HG03571 (cell line): ENCODE measurements around the gene MBNL1.

Experiments used
- ATAC-seq: cut with Tn5 transposase; IDR thresholded peaks from one replicate; pipeline ENCODE4 v1.9.1; 2021; ENCODE audit not compliant: unreplicated experiment

MBNL1 gene

DNA sequence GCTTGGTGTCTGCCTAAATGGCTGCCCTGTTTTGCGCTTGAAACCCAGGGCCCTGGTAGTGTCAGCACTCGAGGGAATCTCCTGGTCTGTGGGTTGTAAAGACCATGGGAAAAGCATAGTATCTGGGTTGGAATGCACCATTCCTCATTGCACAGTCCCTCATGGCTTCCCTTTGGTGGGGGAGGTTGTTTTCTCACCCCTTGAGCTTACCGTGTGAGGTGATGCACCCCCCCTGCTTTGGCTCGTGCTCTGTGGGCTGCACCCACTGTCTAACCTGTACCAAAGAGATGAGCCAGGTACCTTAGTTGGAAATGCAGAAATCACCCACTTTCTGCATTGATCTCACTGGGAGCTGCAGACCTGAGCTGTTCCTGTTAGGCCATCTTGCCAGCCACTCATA, 104.7 kb downstream of the MBNL1 start:
- ATAC-seq, result no peak

DNA sequence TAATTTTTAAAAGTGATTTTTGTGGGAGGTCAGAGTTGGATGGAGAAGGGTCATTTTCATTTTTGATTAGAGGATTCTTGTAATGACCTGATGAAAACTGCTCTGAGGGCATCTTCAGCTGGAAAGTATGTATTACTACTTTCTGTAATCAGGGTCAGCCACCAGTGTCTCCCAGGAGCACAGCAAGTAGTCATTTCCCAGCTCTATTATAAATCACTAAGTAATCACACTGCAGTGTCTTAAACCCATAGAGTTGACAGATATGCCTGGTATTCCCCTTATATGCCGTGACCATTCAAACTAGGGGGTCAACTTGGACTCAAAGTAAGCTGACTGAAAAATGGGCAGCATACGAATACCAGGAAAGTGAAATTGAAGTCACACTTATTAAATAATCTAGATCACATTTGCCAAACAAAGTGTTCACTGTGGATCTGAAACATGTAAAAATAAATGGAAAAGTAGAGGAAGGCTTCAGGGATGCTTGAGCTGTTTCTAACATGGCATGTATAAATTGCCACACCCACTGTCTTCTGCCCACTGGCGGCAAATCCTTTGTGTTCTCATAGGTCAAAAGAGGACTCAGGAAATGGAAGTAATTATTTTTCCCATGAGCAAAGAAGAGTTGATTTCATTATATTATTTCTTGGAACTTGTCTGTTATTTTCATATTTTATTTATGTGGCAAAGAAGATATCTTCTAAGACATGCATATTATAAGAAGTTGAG, 105.7 kb downstream of the MBNL1 start:
- peak; percentile 42 for ATAC-seq

DNA sequence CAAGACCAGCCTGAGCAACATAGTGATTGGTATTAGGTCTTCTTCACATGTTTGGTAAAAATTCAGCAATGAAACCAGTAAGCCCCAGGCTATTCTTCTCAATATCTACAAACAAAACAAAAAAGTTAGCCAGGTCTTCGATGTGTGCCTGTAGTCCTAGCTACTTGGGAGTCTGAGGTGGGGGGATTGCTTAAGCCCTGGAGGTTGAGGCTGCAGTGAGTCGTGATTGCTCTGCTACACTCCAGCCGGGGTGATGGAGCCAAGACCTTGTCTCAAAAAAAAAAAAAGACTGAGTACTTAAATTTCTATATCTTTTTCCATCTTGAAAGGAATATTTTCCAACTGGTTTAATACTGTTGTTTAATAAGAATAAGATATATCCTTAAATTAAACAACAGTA, 106.8 kb downstream of the MBNL1 start:
- no peak for ATAC-seq

DNA sequence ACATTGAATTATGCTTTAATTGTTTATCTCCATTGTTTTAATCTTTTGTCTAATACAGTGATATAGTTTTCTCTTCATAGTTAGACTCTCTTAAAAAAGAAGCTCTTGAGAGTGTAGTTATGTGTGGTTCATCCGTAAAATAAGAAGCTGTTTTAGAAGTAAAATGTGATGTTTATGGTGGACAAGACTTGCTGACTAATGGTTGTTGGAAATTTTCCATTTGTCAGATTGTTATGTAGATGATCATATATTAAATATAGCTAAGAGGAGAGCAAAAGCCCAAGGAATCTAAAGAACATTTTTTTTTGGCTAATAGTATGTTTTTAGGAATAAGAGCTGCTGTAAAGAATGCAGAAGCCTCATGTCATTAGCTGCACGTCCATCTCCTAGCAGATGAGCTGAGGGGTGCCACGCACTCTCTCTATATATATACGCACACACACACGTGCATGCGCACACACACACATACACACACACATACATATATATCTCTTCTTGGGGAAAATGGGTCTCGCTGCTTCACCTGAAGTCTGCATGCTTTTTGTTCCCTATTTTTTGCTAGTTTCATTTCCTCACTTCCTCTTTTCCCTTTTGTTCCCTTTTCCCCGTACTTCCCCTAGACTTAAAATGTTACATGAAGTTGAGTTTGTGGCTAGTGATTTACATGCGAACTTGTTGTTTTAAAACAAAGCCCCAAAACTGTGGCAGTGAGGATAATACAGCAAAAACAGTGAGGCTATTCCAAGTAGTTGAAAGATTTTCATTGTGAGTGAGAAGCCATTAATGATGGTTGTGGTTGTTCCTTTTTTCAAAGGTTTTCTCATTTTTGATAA, 107.8 kb downstream of the MBNL1 start:
- peak; percentile 53 for ATAC-seq

DNA sequence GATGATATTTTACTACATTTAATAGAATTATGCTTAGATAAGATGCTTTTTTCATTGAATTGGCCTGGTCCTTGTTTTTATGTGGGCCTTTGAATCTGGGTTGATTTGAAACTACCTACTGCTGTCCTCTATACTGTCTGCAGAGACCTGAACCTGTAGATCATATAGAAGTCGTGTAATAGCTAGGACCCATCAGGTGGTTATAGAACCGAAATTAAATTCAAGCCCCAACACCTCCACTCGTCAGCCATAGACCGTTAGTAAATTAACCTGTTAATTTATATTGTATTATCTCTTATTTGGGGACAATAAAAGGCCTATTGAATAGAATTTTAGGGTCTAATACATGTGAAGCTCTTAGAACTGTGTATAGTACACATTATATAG, 108.4 kb downstream of the MBNL1 start:
- no peak for ATAC-seq

DNA sequence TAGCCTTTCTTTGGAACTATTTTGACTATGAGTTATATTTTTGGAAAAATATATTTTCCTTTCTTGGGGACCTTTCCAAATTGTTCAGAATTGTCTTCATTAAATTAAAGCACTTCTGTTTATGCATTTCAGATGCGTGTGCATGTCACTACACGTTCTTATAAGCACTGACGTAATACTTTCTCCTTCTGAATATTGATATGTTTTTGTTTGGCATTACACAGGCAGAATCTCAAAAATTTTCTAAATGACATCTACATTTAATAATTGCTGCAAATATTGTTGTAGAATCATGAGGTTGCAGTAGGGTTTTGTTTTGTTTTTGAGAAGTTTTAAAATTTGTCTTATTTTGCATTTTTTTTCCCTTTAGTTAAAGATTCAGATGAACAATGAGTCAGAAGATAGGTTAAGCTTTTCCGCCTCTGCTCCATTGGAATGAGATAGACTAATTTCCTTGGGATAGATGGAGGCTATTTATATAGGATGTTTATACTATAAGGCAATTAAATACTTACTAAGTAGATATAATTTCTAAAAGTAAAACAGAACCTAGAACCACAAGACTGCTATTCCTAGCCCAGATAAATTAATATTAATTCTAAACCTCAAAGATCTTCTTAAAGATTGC, 110.8 kb downstream of the MBNL1 start:
- no peak for ATAC-seq

DNA sequence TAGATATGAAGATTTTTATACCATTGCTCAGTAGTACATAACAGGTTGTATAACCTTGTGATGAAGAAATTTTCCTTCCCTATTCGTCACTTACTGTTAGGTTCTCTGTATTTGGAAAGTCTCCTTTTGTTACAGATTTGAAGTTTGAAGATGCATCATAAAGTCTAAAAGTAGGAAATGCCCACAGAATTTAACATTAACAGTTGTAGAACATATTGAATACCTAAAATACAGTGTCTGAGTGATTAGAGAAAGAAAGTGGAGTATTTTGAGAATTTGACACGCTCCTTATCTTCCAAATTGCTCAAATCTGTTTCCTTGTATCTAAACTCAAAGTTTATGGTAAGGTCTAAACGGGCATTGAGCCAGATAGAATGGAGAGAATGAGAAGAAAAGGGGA, 111.3 kb downstream of the MBNL1 start:
- ATAC-seq, result no peak

DNA sequence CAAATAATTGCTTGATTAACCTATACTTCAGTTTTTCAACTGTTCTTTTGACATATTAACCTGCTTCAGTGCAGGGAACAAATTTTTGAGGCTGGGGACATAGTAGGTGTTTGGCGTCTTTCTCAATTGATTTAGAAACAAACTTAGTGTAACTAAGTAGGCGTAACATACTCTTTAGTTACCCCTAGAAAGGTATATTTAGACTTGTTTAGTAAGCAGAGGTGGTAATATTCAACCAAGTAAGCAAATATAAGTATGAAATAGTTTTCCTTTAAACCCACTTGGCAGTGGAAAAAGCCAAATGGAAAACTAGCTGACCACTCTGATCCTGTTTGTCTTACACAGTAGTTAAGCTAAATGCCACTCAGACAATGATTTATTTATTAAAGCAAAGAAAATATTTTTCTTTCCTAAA, 113.2 kb downstream of the MBNL1 start:
- no peak for ATAC-seq

DNA sequence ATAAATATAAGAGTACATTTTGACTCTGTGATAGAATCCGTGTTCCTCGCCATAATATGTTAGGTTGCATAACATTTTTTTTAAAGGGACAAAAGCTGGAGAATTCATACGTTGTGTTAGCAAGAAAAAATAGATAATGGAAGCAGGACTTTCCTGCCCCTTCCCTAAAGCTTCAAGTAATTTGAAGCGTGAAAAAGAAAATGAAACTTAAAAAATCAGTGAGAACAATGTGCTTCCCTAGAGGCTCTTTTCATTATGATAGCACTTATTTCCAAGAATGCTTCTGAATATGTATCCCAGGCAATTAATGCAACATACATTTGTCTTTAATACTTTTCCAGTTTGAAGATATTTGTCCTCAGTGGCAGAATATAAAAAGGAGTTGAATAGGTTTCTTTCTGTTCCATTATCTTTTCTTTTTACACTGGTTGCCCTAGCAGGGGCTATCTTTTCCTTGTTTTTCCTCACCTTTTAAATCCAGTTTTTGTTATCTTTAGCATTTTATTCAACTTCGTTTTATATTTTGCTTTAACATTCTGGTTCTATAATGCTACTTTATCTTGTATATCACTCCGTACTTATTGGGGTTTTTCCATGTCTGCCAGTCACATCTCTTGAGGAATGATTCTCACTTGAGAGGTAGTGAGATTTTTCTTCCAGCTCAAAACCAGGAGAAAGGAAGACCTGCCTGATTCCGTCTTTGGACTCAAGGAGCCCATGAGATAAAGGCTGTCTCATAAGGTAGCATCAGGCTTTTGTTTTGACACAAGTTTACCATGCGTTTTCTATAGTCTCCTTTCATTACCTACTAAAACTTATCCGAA, 113.8 kb downstream of the MBNL1 start:
- no peak for ATAC-seq

DNA sequence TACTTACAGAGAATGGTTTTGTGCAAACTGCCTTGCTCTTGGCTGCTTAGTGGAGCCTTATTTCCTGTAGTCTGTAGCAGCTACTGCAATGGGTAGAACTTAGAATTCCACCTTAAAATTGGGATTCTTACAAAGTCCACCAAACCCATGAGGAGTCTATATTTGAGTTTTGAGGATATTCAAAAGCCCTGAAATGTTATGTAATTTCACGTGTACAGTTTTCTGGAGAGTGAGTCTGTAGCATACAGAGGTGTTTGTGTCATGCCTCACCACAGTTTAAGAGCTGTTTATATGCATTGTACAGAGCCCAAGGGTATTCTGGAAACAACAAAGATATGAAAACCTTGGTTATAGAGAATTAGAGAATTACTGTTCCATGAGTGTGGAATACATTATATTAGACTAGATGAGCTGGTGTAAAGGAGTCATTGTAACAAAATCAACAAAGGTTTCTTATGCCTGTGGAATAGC, 114.4 kb downstream of the MBNL1 start:
- no peak for ATAC-seq

DNA sequence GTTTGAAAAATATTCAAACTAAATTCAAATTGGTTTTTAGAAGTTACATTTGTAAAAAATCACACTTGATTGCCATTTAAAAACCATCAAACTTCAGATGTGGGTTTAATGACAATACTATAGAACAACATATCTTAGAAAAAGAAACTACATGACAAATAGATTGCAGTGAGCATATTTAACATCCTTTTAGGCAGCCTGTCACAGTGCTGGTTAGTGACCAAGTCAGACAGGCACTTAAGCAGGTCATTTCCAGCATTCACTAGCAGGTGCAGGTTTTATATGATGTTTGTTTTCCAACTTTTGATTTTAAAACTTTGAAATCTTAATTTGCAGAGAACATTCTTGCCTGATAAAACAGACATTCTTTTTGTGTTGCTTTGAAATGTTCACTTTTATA, 115.7 kb downstream of the MBNL1 start:
- no peak for ATAC-seq

DNA sequence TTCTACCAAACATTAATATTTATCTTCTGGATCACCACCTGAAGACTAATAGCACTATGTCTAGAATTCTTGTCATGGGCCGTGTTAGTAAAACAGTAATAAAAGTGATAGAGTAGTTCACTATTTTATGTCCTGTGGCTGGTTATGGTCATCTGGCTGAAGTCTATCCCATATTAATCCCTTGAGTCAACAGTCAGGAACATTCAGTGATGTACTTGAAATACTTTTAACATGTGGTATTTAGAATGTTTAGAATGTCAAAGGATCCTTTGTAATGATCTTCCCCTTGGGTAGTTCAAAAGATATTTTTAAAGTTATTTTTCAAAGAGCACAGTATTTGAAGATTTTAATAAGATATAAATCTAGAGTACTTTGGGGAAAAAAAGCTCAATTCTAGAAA, 117.0 kb downstream of the MBNL1 start:
- no peak for ATAC-seq

DNA sequence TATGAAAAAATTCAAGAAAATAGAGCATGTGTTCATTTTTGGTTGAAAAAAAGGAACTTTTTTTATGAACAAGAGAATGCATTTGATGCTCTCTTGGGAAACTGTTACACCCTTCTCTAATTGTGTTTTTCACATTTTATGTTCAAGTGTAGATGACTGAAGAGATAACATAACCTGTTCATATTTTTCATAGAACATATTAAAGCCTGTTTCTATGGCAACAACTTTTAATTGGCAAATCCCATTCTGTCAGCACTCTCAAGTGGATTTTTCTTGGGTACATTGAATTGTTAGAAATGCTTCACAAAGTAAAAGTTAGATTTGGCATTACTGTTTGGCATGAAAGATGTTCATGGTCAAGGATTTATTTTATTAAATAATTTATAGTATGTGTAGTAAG, 117.5 kb downstream of the MBNL1 start:
- ATAC-seq, result no peak

DNA sequence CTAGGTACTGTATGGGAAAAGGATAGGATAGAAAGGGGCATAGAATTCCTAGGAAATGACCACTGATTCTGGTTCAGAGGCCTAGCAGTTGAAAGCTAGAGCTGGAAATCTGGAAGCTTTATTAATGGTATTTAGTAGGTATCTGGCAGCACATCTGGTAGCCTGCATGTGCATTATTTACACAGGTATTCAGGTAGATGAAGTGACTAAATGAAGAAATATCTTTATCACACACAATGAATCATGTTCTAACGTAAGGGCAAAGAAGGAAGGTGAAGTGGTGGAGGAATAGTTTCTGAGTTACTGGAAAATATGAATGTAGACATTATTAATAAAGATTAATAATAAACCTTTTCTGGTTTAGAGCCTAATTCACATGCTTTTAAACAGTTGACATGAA, 119.9 kb downstream of the MBNL1 start:
- no peak for ATAC-seq

DNA sequence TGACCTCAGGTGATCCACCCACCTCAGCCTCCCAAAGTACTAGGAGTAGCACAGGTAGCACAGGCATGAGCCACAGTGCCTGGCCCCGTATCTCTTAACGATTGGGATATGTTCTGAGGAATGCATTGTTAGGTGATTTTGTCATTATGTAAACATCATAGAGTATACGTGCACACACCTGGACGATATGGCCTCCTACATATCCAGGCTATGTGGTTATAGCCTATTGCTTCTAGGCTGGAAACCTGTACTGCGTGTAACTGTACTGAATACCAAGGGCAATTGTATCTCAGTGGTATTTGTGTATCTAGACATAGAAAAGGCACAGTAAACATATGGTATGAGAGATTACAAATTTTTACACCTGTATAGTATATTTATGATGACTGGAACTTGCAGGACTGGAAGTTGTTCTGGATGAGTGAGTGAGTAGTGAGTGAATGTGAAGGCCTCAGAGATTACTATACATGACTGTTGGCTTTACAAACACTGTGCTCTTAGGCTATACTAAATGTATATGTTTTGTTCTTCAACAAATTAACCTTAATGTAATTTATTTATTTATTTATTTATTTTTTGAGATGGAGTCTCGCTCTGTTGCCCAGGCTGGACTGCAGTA, 120.7 kb downstream of the MBNL1 start:
- ATAC-seq, result no peak

DNA sequence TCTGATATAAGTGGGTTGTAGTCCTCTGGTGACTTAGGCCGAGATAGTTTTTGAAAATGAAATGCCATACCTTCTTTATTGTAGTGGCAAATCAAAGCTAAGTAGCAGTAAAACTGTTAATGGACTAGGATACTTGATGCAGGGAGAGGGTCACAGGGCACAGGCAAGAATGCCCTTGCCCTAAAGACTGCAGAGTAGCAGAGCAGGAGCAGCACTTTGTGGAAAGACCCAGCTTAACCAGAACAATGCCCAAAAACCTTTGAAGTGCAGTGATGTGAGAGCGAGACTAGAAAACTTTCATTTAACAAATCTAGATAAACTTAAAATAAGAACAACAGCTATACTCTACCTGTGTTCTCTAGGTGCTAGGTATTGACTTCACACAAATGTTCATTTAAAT, 121.9 kb downstream of the MBNL1 start:
- ATAC-seq, result no peak

DNA sequence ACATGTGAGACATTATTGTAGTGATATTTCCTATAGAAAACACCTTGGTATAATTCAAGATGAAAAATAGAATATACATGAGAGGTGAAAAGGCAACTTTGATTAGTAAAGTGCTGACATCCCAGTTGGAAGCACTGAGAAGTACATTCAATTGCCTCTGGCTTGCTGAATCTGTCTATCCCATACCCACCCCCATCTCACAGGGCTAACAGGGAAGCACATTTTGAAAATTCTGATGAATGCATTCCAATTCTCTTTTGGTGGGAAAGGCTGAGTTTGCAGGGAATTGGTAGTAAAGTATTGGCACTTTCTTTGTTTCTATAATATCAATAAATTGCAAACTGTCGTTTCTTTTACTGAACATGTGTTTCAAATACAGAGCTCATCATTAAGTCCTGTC, 122.9 kb downstream of the MBNL1 start:
- ATAC-seq, result no peak

DNA sequence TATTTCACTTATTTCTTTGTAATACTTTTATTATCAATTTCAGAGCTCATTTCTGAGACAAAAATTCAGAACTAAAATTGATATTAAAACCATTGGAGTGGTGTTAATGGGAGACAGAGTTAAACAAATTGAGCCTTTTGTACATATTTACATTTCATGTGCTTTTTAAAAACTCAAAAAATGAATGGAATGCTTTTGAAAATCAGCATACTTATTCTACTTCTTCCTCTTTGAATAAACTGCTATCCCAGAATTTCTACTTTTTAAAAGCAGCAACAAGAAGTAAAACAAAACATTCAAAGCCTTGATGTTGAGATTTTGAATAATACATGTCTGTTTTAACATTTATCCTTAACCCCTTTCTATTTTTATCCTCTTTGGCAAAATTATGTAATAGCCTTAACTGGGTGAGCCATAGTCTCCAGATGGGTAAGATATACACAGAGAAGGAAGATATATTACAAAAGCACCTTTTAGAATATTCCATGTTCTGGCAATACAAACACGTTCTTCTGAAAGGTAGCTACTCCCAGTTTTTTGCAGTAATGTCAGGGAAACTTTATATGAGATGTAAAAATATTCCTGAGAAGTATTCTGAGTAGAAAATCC, 123.6 kb downstream of the MBNL1 start:
- ATAC-seq, result no peak

DNA sequence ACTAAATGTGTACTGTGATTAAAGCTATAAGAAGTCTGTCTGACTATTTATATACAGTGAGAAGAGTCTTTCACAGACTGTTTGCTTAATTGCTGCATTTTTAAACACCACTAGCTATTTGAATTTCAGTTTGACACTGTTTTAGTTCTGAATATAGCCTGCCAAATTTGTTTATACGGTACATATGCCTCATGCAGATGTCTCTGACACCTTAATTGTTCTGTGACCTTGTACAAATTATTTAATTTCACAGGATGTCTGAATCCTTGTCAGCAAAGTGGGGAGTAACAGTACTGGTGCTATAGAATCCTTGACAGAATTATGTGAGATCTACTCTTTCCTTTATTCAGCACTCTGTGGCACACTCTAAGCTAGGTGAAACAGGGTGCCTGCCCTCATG, 125.5 kb downstream of the MBNL1 start:
- no peak for ATAC-seq

DNA sequence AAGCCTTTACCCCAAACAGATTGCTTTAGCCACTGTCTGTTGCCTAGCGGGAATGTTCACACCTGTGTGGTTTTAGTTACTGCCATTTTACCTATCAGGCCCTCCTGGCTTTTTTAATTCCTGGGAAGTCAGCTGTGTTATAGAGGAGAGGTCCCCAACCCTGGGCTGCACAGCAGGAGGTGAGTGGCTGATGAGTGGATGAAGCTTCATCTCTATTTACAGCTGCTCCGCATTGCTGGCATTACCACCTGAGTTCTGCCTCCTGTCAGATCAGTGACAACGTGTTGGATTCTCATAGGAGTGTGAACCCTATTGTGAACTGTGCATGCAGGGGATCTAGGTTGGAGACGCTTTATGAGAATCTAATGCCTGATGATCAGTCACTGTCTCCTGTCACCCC, 127.0 kb downstream of the MBNL1 start:
- no peak for ATAC-seq
